Activated naive CD4-positive, alpha-beta T cell treated with anti-CD3 and anti-CD28 coated beads, Interleukin-2, amount 50 U/mL, for 24 hours (primary cell): ENCODE measurements around the gene VPS13C.

Source experiments
- H3K27ac Mint-ChIP-seq: one replicate; pipeline ENCODE4 v1.8.0; 2021; ENCODE audit warnings: mild to moderate bottlenecking, mixed read lengths
- H3K27me3 Mint-ChIP-seq: one replicate; pipeline ENCODE4 v1.8.0; 2021; ENCODE audit warnings: mixed read lengths
- H3K36me3 Mint-ChIP-seq: one replicate; pipeline ENCODE4 v1.8.0; 2021; ENCODE audit warnings: mixed read lengths
- H3K4me1 Mint-ChIP-seq: one replicate; pipeline ENCODE4 v1.8.0; 2021; ENCODE audit warnings: mixed read lengths
- H3K4me3 Mint-ChIP-seq: one replicate; pipeline ENCODE4 v1.8.0; 2021; ENCODE audit warnings: mild to moderate bottlenecking, mixed read lengths
- H3K9me3 Mint-ChIP-seq: one replicate; pipeline ENCODE4 v1.8.0; 2021; ENCODE audit warnings: mixed read lengths

Gene VPS13C, protein sequence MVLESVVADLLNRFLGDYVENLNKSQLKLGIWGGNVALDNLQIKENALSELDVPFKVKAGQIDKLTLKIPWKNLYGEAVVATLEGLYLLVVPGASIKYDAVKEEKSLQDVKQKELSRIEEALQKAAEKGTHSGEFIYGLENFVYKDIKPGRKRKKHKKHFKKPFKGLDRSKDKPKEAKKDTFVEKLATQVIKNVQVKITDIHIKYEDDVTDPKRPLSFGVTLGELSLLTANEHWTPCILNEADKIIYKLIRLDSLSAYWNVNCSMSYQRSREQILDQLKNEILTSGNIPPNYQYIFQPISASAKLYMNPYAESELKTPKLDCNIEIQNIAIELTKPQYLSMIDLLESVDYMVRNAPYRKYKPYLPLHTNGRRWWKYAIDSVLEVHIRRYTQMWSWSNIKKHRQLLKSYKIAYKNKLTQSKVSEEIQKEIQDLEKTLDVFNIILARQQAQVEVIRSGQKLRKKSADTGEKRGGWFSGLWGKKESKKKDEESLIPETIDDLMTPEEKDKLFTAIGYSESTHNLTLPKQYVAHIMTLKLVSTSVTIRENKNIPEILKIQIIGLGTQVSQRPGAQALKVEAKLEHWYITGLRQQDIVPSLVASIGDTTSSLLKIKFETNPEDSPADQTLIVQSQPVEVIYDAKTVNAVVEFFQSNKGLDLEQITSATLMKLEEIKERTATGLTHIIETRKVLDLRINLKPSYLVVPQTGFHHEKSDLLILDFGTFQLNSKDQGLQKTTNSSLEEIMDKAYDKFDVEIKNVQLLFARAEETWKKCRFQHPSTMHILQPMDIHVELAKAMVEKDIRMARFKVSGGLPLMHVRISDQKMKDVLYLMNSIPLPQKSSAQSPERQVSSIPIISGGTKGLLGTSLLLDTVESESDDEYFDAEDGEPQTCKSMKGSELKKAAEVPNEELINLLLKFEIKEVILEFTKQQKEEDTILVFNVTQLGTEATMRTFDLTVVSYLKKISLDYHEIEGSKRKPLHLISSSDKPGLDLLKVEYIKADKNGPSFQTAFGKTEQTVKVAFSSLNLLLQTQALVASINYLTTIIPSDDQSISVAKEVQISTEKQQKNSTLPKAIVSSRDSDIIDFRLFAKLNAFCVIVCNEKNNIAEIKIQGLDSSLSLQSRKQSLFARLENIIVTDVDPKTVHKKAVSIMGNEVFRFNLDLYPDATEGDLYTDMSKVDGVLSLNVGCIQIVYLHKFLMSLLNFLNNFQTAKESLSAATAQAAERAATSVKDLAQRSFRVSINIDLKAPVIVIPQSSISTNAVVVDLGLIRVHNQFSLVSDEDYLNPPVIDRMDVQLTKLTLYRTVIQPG (N-terminal part only)

DNA sequence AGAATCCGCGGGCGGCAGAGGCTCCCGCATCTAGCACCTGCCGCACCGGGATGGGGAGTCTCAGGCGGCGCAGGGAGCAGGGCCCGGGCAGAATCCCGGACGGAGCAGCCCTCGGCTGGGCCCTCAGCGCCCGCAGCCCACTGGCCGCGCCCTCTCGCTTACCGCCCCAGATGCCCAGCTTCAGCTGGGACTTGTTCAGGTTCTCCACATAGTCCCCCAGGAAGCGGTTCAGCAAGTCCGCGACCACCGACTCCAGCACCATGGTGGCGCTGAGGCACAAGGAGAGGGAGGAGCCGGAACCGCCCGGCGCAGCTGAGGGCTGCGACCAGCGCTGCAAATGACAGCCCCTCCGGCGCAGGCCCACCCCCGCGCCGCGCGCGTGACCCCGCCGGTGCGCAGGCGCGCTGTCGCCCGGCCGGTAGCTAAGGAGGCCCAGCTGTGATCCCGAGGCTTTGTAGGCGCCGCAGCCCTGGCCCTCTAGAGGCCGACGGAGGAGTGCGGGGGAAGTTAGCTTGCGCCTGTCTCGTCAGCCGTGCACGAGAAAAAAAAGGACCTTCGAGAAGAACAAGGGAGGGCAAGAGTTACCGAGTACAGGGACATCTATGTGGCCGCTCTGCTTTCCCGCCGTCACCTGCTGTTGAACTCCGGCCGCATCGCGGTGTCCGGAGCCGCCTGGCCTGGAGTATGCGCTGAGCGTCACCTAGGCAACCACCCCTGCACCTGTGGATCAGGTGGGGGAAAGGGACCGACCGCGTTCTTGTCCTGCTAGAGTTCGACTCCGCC is at the start of gene VPS13C:
Gene VPS13C, minus strand, starts transcription at position 335 of the 783 bp plus-strand sequence. Its CDS starts 73 bp downstream, at position 262.
- Mint-ChIP-seq H3K27ac (peak within 1 kb of the TSS; percentile 99), H3K4me3 (peak within 1 kb of the TSS; percentile 99), H3K27me3 (no peaks in the 10 kb centered on the region), H3K36me3 (peaks cover 2% of the 10 kb centered on the region), H3K9me3 (no peaks in the 10 kb centered on the region), H3K4me1 (peaks cover 64% of the 10 kb centered on the region)

DNA sequence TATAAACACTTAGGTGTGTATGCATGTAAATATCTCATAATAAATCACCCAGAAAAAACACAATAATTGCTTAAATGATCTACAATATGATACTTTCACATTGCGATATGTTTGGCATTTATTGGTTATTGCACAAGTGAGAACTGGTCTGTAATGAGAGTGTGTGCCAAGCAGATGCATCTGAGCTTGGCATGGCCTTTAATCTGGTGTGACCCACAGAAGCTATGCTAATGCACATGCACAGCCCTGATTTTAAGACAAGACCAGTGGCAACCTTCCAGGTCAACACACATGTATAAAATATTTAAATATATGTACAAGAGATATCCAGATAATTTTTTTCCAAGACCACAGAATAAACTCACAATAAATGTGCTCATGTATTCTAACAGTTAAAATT is 49.2 kb upstream of the VPS13C start:
- Mint-ChIP-seq H3K4me1 (peaks cover 12% of the 10 kb centered on the region), H3K27ac (no peak overlapping the region), H3K4me3 (no peak overlapping the region), H3K27me3 (peaks cover 3% of the 10 kb centered on the region), H3K36me3 (no peaks in the 10 kb centered on the region), H3K9me3 (no peaks in the 10 kb centered on the region)

DNA sequence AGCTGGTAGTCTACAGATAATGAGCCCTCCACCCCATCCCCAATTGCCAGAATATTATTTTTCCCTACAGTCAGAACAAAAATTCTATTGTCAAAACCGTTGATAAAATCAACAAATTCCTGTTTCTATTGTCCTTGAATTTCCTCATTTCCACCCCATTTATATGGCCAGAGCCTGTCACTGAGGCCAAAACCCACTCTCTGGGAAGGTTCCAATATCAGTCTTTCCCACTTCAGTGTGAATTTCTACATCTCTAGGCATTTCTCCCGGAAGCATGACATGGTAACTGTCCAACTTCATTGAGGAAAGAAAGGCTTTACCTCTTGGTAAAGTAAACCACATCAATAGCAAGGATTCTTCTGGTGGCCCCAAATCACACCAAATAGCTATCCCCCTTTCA is 48.2 kb upstream of the VPS13C start:
- H3K27me3 Mint-ChIP-seq: peaks cover 3% of the 10 kb centered on the region
- H3K4me1 Mint-ChIP-seq: peaks cover 12% of the 10 kb centered on the region
- no peak overlapping the region for H3K27ac Mint-ChIP-seq
- no peaks in the 10 kb centered on the region for H3K9me3 Mint-ChIP-seq
- H3K36me3 Mint-ChIP-seq: no peaks in the 10 kb centered on the region
- no peak overlapping the region for H3K4me3 Mint-ChIP-seq

DNA sequence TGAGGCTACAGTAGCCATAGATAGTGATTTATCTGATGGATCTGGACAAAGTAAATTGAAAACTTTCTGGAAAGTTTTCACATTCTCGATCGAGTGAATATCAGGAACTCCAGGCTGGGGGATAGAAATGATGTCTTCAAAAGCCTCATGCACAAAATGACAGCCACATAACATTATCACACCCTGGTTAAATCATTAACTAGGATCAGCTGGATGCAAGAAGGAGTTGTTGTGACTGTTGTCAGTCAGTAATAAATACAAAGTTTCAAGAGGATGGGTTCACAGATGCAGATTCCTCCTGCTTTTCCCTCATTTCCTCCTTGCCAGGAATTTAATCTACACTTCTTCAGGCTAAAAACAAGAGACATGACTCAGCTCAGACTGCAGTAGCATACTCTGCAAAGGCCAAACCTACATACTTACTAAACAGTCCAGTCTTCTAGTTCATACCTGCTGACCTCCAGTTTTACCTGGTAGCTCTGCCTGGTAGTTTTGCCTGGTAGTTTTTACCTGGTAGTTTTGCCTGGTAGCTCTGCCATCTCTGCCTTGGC is 47.4 kb upstream of the VPS13C start:
- Mint-ChIP-seq H3K4me3 (no peak overlapping the region), H3K4me1 (peaks cover 12% of the 10 kb centered on the region), H3K36me3 (no peaks in the 10 kb centered on the region), H3K9me3 (no peaks in the 10 kb centered on the region), H3K27ac (no peak overlapping the region), H3K27me3 (peaks cover 3% of the 10 kb centered on the region)

DNA sequence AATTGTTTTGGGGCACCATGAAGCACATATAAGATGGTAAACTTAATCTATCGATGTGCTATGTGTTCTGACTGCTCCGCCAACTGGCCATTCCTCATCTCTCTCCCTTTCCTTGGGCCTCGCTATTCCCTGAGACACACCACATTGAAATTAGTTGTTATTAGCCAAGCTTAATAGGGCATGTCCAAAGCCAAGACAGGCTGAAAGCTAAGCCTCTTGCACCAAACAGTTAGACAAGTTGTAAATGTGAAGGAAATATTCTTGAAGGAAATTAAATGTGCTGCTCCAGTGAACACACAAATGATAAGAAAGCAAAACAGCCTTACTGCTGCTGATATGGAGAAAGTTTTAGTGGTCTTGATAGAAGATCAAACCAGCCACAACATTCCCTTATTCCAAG is 45.8 kb upstream of the VPS13C start:
- H3K27ac Mint-ChIP-seq: no peak overlapping the region
- H3K4me1 Mint-ChIP-seq: peaks cover 12% of the 10 kb centered on the region
- H3K36me3 Mint-ChIP-seq: no peaks in the 10 kb centered on the region
- H3K4me3 Mint-ChIP-seq: no peak overlapping the region
- H3K27me3 Mint-ChIP-seq: peaks cover 6% of the 10 kb centered on the region
- no peaks in the 10 kb centered on the region for H3K9me3 Mint-ChIP-seq

DNA sequence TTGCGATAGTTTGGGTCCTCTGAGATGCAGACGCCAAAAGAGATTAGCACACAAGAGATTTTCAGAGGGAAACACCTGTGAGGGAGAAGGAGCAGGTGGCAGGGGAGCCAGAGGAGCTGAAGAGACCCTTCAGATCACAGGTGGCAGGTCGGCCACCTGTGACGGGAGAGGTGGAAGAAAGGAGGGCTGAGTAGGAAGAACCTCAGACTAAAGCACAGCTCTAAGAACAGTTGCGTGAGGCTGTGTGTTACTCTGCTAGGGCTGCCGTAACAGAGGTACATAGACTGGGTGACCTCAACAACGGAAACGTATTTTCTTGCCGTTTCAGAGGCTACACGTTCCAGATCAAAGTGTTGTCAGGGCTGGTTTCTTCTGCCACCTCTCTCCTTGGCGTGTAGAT is 45.0 kb upstream of the VPS13C start:
- Mint-ChIP-seq H3K27me3 (peaks cover 6% of the 10 kb centered on the region), H3K4me3 (no peak overlapping the region)

DNA sequence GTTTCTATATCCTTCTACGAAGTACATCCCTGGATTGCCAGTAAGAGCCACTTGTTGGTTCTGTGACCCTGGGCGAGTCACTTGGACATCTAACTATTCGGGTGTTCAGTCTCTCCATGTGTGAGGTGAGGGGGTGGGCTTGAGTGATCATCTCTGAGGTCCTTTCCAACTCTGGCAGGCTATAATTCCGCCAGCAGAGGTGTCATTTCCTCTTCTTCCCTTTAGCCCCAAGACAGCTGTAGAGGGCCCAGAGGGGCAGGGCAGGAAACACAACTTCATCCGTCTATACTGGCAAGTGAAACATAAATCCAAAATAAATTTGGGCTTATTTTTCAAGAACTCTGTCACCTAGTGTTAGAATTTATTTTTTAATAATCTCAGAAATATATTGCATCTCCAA is 44.6 kb upstream of the VPS13C start:
- Mint-ChIP-seq H3K4me1 (peaks cover under 1% of the 10 kb centered on the region), H3K27ac (no peak overlapping the region), H3K36me3 (no peaks in the 10 kb centered on the region), H3K27me3 (peaks cover 6% of the 10 kb centered on the region), H3K9me3 (no peaks in the 10 kb centered on the region), H3K4me3 (no peak overlapping the region)

More for the DNA sequence above, 45.0 kb upstream of the VPS13C start:
- H3K27ac Mint-ChIP-seq: no peak overlapping the region
- no peaks in the 10 kb centered on the region for H3K9me3 Mint-ChIP-seq
- peaks cover 4% of the 10 kb centered on the region for H3K4me1 Mint-ChIP-seq
- no peaks in the 10 kb centered on the region for H3K36me3 Mint-ChIP-seq

DNA sequence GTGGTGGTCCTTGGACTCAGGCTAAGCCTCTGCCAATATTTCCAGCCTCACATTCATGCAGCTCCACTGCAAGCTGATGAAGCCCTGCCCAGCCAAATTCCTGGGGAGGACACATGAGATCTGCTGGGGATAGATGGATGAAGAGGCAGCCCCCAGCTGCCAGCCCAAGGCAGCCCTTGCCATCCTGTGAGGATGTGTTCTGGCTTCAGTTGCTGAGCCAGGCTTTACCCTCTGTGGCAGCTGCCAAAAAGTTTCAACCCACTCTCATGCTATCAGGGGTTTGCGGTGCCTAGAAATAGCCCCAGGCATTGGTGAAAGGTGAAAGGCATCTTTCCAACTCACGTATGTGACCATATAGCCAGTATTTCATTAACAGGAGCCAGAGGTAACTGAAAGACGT is 44.2 kb upstream of the VPS13C start:
- H3K27ac Mint-ChIP-seq: peak overlapping the region; percentile 5
- H3K9me3 Mint-ChIP-seq: no peaks in the 10 kb centered on the region
- peaks cover 6% of the 10 kb centered on the region for H3K27me3 Mint-ChIP-seq
- H3K36me3 Mint-ChIP-seq: no peaks in the 10 kb centered on the region
- no peaks in the 10 kb centered on the region for H3K4me1 Mint-ChIP-seq
- H3K4me3 Mint-ChIP-seq: no peak overlapping the region

DNA sequence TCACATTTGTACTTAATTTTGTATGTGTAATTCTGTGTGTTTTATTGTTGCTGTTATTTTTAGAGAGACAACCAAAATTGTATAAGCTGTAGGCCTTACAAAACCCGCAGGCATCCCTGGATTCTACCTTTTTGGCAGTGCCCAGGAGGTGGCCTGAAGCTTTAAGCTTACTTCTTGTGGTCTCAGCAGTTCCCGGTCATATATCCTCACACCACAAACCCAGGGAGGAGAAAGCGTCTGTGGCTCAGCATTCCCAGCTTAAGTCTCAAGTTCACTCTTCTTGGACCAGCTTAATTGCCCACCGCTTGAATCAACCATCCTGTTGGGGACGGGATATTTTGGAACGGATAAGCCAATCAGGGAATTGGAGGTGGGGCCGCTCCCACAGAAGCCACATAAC is 43.2 kb upstream of the VPS13C start:
- Mint-ChIP-seq H3K4me1 (no peaks in the 10 kb centered on the region), H3K27me3 (peaks cover 8% of the 10 kb centered on the region), H3K27ac (no peak overlapping the region), H3K9me3 (no peaks in the 10 kb centered on the region), H3K4me3 (no peak overlapping the region), H3K36me3 (no peaks in the 10 kb centered on the region)

DNA sequence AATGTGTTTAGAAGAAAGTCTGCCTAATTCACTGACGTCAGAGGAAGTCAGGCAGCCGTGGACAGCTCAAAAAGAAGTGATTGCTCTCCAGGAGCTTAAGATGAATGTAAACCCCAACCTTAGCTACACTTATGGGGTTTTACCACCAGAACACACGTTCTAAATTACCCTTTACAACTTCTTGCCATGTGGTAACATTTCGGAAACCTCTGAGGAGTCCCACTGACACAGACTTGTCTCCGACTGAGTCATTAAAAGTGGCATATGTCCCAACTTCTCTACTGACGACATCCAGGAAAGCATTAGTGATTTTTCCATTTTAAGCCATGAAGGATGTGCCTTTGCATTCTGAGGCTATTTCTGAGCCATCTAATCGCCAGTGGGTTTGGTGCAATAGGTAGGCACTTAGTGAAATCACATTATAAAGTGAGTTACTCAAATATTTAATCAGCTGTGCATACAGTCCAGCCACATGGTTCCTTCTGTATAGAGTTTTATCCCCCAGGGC is 38.9 kb upstream of the VPS13C start:
- Mint-ChIP-seq H3K9me3 (no peaks in the 10 kb centered on the region), H3K27ac (no peak overlapping the region), H3K4me3 (no peak overlapping the region), H3K36me3 (no peaks in the 10 kb centered on the region), H3K4me1 (no peaks in the 10 kb centered on the region), H3K27me3 (peaks cover 7% of the 10 kb centered on the region)

DNA sequence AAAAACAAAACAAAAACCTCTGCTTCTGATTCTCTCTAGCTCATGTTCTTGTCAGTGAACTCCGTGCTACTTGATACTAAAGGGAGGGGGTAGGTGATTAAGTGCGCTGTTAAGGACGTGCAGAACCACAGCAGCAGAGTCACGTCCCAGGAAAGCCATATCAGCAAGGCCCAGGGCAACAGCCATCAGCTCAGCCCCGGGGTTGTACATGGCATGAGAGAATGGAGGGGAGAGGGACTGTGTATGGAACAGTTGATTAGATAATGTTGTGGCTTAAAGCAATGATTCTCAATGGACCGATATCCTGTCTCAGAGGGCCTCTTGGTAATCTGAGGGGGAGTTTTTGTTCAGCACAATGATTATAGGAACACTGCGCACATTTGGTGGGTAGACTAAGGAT is 34.1 kb upstream of the VPS13C start:
- no peak overlapping the region for H3K4me3 Mint-ChIP-seq
- H3K36me3 Mint-ChIP-seq: no peaks in the 10 kb centered on the region
- H3K27me3 Mint-ChIP-seq: peaks cover 3% of the 10 kb centered on the region

DNA sequence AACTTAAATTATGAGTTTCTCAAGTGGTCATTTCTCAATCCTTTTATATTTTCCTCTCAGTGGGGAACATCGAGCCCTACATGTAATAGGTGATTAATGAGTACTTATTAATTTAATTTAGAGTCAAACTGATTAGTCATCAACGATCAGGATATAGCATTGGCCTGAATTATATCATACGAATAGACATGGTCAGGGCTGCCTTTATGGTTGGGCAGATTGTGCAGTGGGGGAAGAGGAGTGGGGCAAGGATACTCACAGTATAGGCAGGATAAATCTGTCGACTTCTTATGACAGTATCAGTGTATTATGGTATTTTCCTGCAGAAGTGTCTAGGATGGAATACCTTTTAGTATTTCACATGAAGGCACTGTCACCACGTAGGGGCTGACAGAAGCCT is 33.6 kb upstream of the VPS13C start:
- Mint-ChIP-seq H3K27me3 (peaks cover 1% of the 10 kb centered on the region), H3K4me3 (no peak overlapping the region), H3K27ac (no peak overlapping the region), H3K9me3 (no peaks in the 10 kb centered on the region), H3K4me1 (no peaks in the 10 kb centered on the region), H3K36me3 (no peaks in the 10 kb centered on the region)

More for the DNA sequence above, 34.1 kb upstream of the VPS13C start:
- Mint-ChIP-seq H3K4me1 (no peaks in the 10 kb centered on the region), H3K27ac (no peak overlapping the region), H3K9me3 (no peaks in the 10 kb centered on the region)

DNA sequence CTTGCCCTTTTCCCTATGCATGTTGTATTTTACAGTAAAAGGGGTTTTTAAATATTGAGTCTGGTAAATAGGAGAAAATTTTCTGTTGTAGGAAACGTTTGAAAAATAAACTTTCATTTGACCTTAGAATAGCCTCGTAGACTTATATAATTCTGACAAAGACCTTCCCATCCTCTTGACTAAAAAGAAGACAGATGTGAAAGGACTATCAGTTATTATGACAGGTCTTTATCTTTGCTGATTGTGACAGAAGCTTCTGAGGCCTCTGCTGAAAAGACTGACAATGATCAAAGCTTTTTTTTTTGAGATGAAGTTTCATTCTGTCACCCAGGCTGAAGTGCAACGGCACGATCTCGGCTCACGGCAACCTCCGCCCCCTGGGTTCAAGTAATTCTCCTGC is 30.7 kb upstream of the VPS13C start:
- peaks cover 1% of the 10 kb centered on the region for H3K27me3 Mint-ChIP-seq
- H3K9me3 Mint-ChIP-seq: no peaks in the 10 kb centered on the region
- no peak overlapping the region for H3K4me3 Mint-ChIP-seq
- H3K27ac Mint-ChIP-seq: no peak overlapping the region
- H3K36me3 Mint-ChIP-seq: no peaks in the 10 kb centered on the region
- H3K4me1 Mint-ChIP-seq: no peaks in the 10 kb centered on the region

DNA sequence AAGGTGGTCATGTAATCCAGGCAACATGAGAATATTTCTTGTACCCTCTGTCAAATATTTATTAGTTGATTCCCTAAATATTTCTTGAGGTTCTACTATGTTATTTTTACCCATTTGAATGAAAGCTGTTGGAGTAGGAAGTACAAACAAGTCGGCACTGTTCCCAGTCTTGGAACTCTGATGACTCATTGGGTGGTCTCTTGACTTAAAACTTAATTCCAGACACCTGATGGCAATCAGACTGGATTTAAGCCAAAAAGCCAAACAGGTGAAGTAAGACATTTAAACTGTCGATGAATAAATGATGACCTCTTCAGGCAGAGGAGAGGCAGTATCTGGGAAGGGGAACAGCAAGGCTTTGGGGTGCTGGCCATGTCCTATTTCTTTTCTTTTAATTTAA is 29.4 kb upstream of the VPS13C start:
- Mint-ChIP-seq H3K36me3 (no peaks in the 10 kb centered on the region), H3K9me3 (no peaks in the 10 kb centered on the region), H3K27me3 (peaks cover 1% of the 10 kb centered on the region), H3K4me1 (no peaks in the 10 kb centered on the region), H3K4me3 (no peak overlapping the region), H3K27ac (no peak overlapping the region)
